Measurements from ENCODE around the gene POC1B. TPM values are rescaled to one million over a fixed set of nuclear protein-coding genes. Genes with fewer than 3 reads are reported as not detected.

Gene POC1B
- total RNA-seq, 1 experiment from 2014 or later: 17.8 TPM

DNA sequence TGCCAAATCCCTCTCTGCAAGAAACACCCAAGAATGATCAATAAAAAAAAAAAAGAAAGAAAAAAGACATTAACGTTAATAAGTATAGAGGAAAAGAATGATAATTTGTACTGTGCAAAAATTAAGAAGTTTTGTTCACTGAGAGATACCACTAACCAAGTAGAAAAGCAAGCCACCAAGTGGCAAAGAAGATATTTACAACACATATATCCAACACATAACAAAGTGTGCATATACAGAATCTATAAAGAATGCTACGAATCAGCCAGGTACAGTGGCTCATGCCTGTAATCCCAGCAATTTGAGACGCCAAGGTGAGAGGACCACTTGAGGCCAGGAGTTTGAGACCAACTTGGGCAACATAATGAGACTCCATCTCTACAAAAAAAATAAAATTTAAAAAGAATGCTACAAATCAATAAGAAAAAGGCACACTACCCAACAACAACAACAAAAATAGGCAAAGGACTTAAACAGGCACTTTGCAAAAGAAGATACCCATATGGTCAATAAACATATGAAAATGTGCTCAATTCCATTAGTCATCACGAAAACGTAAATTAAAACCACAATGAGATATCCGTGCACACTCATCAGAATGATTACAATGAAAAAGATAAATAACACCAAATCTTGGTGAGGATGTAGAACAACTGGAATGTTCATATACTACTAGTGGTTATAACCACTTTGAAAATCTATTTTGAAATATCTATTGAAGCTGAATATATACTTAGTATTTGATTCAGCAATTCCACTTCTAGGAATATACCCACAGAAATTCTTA, 21.1 kb downstream of the POC1B start (continued):
- TF ChIP-seq, protein P1, sequence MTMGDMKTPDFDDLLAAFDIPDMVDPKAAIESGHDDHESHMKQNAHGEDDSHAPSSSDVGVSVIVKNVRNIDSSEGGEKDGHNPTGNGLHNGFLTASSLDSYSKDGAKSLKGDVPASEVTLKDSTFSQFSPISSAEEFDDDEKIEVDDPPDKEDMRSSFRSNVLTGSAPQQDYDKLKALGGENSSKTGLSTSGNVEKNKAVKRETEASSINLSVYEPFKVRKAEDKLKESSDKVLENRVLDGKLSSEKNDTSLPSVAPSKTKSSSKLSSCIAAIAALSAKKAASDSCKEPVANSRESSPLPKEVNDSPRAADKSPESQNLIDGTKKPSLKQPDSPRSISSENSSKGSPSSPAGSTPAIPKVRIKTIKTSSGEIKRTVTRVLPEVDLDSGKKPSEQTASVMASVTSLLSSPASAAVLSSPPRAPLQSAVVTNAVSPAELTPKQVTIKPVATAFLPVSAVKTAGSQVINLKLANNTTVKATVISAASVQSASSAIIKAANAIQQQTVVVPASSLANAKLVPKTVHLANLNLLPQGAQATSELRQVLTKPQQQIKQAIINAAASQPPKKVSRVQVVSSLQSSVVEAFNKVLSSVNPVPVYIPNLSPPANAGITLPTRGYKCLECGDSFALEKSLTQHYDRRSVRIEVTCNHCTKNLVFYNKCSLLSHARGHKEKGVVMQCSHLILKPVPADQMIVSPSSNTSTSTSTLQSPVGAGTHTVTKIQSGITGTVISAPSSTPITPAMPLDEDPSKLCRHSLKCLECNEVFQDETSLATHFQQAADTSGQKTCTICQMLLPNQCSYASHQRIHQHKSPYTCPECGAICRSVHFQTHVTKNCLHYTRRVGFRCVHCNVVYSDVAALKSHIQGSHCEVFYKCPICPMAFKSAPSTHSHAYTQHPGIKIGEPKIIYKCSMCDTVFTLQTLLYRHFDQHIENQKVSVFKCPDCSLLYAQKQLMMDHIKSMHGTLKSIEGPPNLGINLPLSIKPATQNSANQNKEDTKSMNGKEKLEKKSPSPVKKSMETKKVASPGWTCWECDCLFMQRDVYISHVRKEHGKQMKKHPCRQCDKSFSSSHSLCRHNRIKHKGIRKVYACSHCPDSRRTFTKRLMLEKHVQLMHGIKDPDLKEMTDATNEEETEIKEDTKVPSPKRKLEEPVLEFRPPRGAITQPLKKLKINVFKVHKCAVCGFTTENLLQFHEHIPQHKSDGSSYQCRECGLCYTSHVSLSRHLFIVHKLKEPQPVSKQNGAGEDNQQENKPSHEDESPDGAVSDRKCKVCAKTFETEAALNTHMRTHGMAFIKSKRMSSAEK (CRISPR knock-in tag; IDR thresholded peaks at IDR 0.05; ENCODE audit: borderline replicate concordance): no peak
- no peak for TF ChIP-seq CBFB (CRISPR knock-in tag; IDR thresholded peaks at IDR 0.05; ENCODE audit: low read depth)
- TF ChIP-seq, protein P2, sequence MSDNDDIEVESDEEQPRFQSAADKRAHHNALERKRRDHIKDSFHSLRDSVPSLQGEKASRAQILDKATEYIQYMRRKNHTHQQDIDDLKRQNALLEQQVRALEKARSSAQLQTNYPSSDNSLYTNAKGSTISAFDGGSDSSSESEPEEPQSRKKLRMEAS (CRISPR knock-in tag; IDR thresholded peaks at IDR 0.05): no peak
- TF ChIP-seq ATF1 (CRISPR knock-in tag; IDR thresholded peaks at IDR 0.05): no peak
- TF ChIP-seq, protein P3, sequence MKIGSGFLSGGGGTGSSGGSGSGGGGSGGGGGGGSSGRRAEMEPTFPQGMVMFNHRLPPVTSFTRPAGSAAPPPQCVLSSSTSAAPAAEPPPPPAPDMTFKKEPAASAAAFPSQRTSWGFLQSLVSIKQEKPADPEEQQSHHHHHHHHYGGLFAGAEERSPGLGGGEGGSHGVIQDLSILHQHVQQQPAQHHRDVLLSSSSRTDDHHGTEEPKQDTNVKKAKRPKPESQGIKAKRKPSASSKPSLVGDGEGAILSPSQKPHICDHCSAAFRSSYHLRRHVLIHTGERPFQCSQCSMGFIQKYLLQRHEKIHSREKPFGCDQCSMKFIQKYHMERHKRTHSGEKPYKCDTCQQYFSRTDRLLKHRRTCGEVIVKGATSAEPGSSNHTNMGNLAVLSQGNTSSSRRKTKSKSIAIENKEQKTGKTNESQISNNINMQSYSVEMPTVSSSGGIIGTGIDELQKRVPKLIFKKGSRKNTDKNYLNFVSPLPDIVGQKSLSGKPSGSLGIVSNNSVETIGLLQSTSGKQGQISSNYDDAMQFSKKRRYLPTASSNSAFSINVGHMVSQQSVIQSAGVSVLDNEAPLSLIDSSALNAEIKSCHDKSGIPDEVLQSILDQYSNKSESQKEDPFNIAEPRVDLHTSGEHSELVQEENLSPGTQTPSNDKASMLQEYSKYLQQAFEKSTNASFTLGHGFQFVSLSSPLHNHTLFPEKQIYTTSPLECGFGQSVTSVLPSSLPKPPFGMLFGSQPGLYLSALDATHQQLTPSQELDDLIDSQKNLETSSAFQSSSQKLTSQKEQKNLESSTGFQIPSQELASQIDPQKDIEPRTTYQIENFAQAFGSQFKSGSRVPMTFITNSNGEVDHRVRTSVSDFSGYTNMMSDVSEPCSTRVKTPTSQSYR (CRISPR knock-in tag; IDR thresholded peaks at IDR 0.05): no peak
- TF ChIP-seq, protein P4, sequence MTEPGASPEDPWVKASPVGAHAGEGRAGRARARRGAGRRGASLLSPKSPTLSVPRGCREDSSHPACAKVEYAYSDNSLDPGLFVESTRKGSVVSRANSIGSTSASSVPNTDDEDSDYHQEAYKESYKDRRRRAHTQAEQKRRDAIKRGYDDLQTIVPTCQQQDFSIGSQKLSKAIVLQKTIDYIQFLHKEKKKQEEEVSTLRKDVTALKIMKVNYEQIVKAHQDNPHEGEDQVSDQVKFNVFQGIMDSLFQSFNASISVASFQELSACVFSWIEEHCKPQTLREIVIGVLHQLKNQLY (CRISPR knock-in tag; IDR thresholded peaks at IDR 0.05): no peak
- no peak for TF ChIP-seq GABPB1 (CRISPR knock-in tag; IDR thresholded peaks at IDR 0.05)
- TF ChIP-seq, protein P5, sequence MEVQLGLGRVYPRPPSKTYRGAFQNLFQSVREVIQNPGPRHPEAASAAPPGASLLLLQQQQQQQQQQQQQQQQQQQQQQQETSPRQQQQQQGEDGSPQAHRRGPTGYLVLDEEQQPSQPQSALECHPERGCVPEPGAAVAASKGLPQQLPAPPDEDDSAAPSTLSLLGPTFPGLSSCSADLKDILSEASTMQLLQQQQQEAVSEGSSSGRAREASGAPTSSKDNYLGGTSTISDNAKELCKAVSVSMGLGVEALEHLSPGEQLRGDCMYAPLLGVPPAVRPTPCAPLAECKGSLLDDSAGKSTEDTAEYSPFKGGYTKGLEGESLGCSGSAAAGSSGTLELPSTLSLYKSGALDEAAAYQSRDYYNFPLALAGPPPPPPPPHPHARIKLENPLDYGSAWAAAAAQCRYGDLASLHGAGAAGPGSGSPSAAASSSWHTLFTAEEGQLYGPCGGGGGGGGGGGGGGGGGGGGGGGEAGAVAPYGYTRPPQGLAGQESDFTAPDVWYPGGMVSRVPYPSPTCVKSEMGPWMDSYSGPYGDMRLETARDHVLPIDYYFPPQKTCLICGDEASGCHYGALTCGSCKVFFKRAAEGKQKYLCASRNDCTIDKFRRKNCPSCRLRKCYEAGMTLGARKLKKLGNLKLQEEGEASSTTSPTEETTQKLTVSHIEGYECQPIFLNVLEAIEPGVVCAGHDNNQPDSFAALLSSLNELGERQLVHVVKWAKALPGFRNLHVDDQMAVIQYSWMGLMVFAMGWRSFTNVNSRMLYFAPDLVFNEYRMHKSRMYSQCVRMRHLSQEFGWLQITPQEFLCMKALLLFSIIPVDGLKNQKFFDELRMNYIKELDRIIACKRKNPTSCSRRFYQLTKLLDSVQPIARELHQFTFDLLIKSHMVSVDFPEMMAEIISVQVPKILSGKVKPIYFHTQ (CRISPR knock-in tag; IDR thresholded peaks at IDR 0.05): no peak
- TF ChIP-seq NFE2L1 (CRISPR knock-in tag; IDR thresholded peaks at IDR 0.05): no peak
- TF ChIP-seq, protein P6, sequence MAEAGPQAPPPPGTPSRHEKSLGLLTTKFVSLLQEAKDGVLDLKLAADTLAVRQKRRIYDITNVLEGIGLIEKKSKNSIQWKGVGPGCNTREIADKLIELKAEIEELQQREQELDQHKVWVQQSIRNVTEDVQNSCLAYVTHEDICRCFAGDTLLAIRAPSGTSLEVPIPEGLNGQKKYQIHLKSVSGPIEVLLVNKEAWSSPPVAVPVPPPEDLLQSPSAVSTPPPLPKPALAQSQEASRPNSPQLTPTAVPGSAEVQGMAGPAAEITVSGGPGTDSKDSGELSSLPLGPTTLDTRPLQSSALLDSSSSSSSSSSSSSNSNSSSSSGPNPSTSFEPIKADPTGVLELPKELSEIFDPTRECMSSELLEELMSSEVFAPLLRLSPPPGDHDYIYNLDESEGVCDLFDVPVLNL (CRISPR knock-in tag; IDR thresholded peaks at IDR 0.05; ENCODE audit: borderline replicate concordance, low read depth): no peak

DNA sequence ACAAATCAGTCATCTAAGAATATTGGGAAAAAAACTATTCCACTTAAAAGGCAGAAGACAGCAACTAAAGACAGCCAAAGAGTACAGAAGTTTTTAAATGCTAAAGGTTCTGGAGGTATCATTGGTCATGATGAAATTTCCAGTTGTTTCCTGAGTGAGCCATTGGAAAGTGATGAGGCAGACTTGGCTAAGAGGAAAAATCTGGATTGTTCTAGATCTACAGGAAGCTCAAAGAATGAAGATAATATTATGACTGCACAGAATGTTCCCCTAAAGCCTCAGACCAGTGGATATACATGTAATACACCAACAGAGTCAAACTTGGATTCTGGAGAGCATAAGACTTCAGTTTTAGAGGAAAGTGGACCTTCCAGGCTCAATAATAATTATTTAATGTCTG, 24.1 kb downstream of the POC1B start:
- POLR2A ChIA-PET: no interaction called here
- H3K4me1 Mint-ChIP-seq: peaks cover 6% of the 10 kb centered on the region; the same call in 1 of the 2 replicates
- H3K36me3 Mint-ChIP-seq: peaks cover 13% of the 10 kb centered on the region; the same call in 1 of the 2 replicates
- no peak for DNase-seq (ENCODE audit: low spot score)
- H3K9me3 Mint-ChIP-seq: peaks cover 11% of the 10 kb centered on the region
- CTCF ChIA-PET: no interaction called here
- no peaks in the 10 kb centered on the region for H3K27me3 Mint-ChIP-seq (ENCODE audit: low read depth)
- H3K27ac Mint-ChIP-seq: no peak overlapping the region
- no peak for ATAC-seq
- H3K4me3 Mint-ChIP-seq: no peak overlapping the region
- TF ChIP-seq, protein P7, sequence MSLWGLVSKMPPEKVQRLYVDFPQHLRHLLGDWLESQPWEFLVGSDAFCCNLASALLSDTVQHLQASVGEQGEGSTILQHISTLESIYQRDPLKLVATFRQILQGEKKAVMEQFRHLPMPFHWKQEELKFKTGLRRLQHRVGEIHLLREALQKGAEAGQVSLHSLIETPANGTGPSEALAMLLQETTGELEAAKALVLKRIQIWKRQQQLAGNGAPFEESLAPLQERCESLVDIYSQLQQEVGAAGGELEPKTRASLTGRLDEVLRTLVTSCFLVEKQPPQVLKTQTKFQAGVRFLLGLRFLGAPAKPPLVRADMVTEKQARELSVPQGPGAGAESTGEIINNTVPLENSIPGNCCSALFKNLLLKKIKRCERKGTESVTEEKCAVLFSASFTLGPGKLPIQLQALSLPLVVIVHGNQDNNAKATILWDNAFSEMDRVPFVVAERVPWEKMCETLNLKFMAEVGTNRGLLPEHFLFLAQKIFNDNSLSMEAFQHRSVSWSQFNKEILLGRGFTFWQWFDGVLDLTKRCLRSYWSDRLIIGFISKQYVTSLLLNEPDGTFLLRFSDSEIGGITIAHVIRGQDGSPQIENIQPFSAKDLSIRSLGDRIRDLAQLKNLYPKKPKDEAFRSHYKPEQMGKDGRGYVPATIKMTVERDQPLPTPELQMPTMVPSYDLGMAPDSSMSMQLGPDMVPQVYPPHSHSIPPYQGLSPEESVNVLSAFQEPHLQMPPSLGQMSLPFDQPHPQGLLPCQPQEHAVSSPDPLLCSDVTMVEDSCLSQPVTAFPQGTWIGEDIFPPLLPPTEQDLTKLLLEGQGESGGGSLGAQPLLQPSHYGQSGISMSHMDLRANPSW (CRISPR knock-in tag; conservative IDR thresholded peaks at IDR 0.05; ENCODE audit: low read depth): no peak
- TF ChIP-seq ELF4 (CRISPR knock-in tag; IDR thresholded peaks at IDR 0.05; ENCODE audit: low read depth) (no peak), FOXJ3 (CRISPR knock-in tag; IDR thresholded peaks at IDR 0.05; ENCODE audit: borderline replicate concordance) (no peak)
- TF ChIP-seq, protein P8, sequence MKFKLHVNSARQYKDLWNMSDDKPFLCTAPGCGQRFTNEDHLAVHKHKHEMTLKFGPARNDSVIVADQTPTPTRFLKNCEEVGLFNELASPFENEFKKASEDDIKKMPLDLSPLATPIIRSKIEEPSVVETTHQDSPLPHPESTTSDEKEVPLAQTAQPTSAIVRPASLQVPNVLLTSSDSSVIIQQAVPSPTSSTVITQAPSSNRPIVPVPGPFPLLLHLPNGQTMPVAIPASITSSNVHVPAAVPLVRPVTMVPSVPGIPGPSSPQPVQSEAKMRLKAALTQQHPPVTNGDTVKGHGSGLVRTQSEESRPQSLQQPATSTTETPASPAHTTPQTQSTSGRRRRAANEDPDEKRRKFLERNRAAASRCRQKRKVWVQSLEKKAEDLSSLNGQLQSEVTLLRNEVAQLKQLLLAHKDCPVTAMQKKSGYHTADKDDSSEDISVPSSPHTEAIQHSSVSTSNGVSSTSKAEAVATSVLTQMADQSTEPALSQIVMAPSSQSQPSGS (CRISPR knock-in tag; IDR thresholded peaks at IDR 0.05; ENCODE audit: borderline replicate concordance, low read depth): no peak
- TF ChIP-seq, protein P9, sequence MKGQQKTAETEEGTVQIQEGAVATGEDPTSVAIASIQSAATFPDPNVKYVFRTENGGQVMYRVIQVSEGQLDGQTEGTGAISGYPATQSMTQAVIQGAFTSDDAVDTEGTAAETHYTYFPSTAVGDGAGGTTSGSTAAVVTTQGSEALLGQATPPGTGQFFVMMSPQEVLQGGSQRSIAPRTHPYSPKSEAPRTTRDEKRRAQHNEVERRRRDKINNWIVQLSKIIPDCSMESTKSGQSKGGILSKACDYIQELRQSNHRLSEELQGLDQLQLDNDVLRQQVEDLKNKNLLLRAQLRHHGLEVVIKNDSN (CRISPR knock-in tag; IDR thresholded peaks at IDR 0.05): no peak

Data from WTC11 (cell line).